GM23338 (cell line): ENCODE results near the gene KRTAP10-12. TPM values are rescaled to one million over a fixed set of nuclear protein-coding genes. Genes with fewer than 3 reads are reported as not detected.

Experiments used
- ATAC-seq: fragments of 200-7000 bp; cut with Tn5 transposase; 3 replicates; pipeline ENCODE4 v1.9.1; 2020
- DNase-seq: peaks from one replicate; pipeline ENCODE4 v3.0.0-alpha.2; 2015; ENCODE audit warnings: low spot score
- H2AFZ ChIP-seq: fragments of 200-600 bp; sonication (generic); 2 replicates; pipeline ENCODE4 v1.8.0; 2016; ENCODE audit warnings: antibody characterized with exemption, mild to moderate bottlenecking, moderate library complexity
- H3F3A ChIP-seq: fragments of 200-600 bp; sonication (generic); replicated peaks from 2 replicates; pipeline ENCODE4 v1.8.0; 2017; ENCODE audit warnings: antibody characterized with exemption, mixed run types, low read depth
- H3K27ac ChIP-seq: fragments of 200-600 bp; sonication (generic); 2 replicates; pipeline ENCODE4 v1.6.1; 2016; ENCODE audit warnings: low read depth
- H3K27me3 ChIP-seq: fragments of 200-600 bp; sonication (generic); 2 replicates; pipeline ENCODE4 v1.8.0; 2016; ENCODE audit warnings: mild to moderate bottlenecking, mixed run types, moderate library complexity; ENCODE audit not compliant: insufficient read depth
- H3K36me3 ChIP-seq: fragments of 200-600 bp; sonication (generic); 2 replicates; pipeline ENCODE4 v1.8.0; 2016; ENCODE audit warnings: mild to moderate bottlenecking; ENCODE audit not compliant: insufficient read depth
- H3K4me1 ChIP-seq: fragments of 200-600 bp; sonication (generic); 2 replicates; pipeline ENCODE4 v1.8.0; 2016; ENCODE audit warnings: mild to moderate bottlenecking, moderate library complexity; ENCODE audit not compliant: insufficient read depth
- H3K4me2 ChIP-seq: fragments of 200-600 bp; sonication (generic); 2 replicates; pipeline ENCODE4 v1.7.1; 2017; ENCODE audit warnings: mixed run types
- H3K4me3 ChIP-seq: fragments of 200-600 bp; sonication (generic); 2 replicates; pipeline ENCODE4 v1.6.1; 2016; ENCODE audit warnings: mixed run types
- H3K79me2 ChIP-seq: fragments of 200-600 bp; sonication (generic); replicated peaks from 2 replicates; pipeline ENCODE4 v1.8.0; 2017; ENCODE audit warnings: mild to moderate bottlenecking; ENCODE audit not compliant: insufficient read depth
- H3K9me2 ChIP-seq: fragments of 200-600 bp; sonication (generic); 2 replicates; pipeline ENCODE4 v1.8.0; 2017; ENCODE audit not compliant: insufficient read depth
- H4K20me1 ChIP-seq: fragments of 200-600 bp; sonication (generic); replicated peaks from 2 replicates; pipeline ENCODE4 v1.8.0; 2017; ENCODE audit warnings: mild to moderate bottlenecking; ENCODE audit not compliant: insufficient read depth
- H3K27ac Mint-ChIP-seq: 2 replicates; pipeline ENCODE4 v1.8.0; 2020; ENCODE audit warnings: inconsistent platforms, mild to moderate bottlenecking, moderate library complexity, mixed read lengths
- H3K27me3 Mint-ChIP-seq: 3 replicates; pipeline ENCODE4 v1.8.0; 2022; ENCODE audit warnings: low read depth, mild to moderate bottlenecking, moderate library complexity, mixed read lengths, inconsistent platforms; ENCODE audit not compliant: insufficient read depth, poor library complexity
- H3K36me3 Mint-ChIP-seq: 3 replicates; pipeline ENCODE4 v1.8.0; 2021; ENCODE audit warnings: low read depth, mild to moderate bottlenecking, inconsistent platforms, moderate library complexity, mixed read lengths
- H3K4me1 Mint-ChIP-seq: 3 replicates; pipeline ENCODE4 v1.8.0; 2020; ENCODE audit warnings: mild to moderate bottlenecking, inconsistent platforms, mixed read lengths
- H3K4me3 Mint-ChIP-seq: 3 replicates; pipeline ENCODE4 v1.8.0; 2021; ENCODE audit warnings: moderate library complexity, mild to moderate bottlenecking, inconsistent platforms, mixed read lengths
- H3K9me3 Mint-ChIP-seq: 3 replicates; pipeline ENCODE4 v1.8.0; 2020; ENCODE audit warnings: moderate library complexity, mild to moderate bottlenecking, inconsistent platforms, mixed read lengths
- CREB1 ChIP-seq: fragments of 250-450 bp; sonication (Bioruptor Pico); IDR thresholded peaks from 2 replicates; pipeline ENCODE4 v1.5.0; 2020; ENCODE audit warnings: low read depth, mild to moderate bottlenecking, moderate library complexity
- CTCF ChIP-seq, 2 experiments: fragments of 200-600 bp in 1 of 2; sonication (generic) in 1 of 2; conservative IDR thresholded peaks; 2 replicates each; pipeline versions ENCODE4 v1.5.1 to v1.6.1; 2016 to 2017; ENCODE audit warnings: antibody characterized with exemption in 2 of 2, low read depth in 2 of 2, mild to moderate bottlenecking in 2 of 2, moderate library complexity in 1 of 2
- ETS1 ChIP-seq: IDR thresholded peaks from 2 replicates; pipeline ENCODE4 v1.6.1; 2016; ENCODE audit warnings: antibody characterized with exemption
- EZH2 ChIP-seq: fragments of 200-600 bp; sonication (generic); IDR thresholded peaks from one replicate; pipeline ENCODE4 v1.8.0; 2017; ENCODE audit warnings: antibody characterized with exemption, mild to moderate bottlenecking, low read depth; ENCODE audit not compliant: unreplicated experiment
- EZH2phosphoT487 ChIP-seq: fragments of 200-600 bp; sonication (generic); IDR thresholded peaks from one replicate; pipeline ENCODE4 v1.8.1; 2018; ENCODE audit warnings: antibody characterized with exemption; ENCODE audit not compliant: unreplicated experiment
- JUNB ChIP-seq: IDR thresholded peaks from one replicate; pipeline ENCODE4 v1.6.1; 2016; ENCODE audit warnings: antibody characterized with exemption; ENCODE audit not compliant: unreplicated experiment
- NANOG ChIP-seq: IDR thresholded peaks from 2 replicates; pipeline ENCODE4 v1.6.1; 2016; ENCODE audit warnings: antibody characterized with exemption, borderline replicate concordance
- POLR2AphosphoS5 ChIP-seq: IDR thresholded peaks from 2 replicates; pipeline ENCODE4 v1.6.1; 2016; ENCODE audit warnings: antibody characterized with exemption, low read depth
- REST ChIP-seq: IDR thresholded peaks from one replicate; pipeline ENCODE4 v1.6.1; 2018; ENCODE audit warnings: antibody characterized with exemption; ENCODE audit not compliant: unreplicated experiment
- STAT1 ChIP-seq: IDR thresholded peaks from one replicate; pipeline ENCODE4 v1.6.1; 2016; ENCODE audit warnings: antibody characterized with exemption; ENCODE audit not compliant: unreplicated experiment
- ZNF114 ChIP-seq: fragments of 250-450 bp; sonication (Bioruptor Pico); IDR thresholded peaks from 2 replicates; pipeline ENCODE4 v1.5.0; 2020; ENCODE audit warnings: mild to moderate bottlenecking, moderate library complexity
- ZNF331 ChIP-seq: fragments of 250-450 bp; sonication (Bioruptor Pico); IDR thresholded peaks from 2 replicates; pipeline ENCODE4 v1.5.0; 2020; ENCODE audit warnings: low read depth, mild to moderate bottlenecking, moderate library complexity
- ZNF462 ChIP-seq: fragments of 250-450 bp; sonication (Bioruptor Pico); IDR thresholded peaks from 2 replicates; pipeline ENCODE4 v1.5.0; 2020; ENCODE audit warnings: mild to moderate bottlenecking, moderate library complexity
- polyA plus RNA-seq: library from polyadenylated mRNA; unstranded; fragments of >200 nt; fragmentation: Nextera tagmentation; extraction: Ambion mirVana; gene quantifications from 2 replicates; pipeline ENCODE4 v1.2.1, GENCODE V29; 2016
- total RNA-seq: library from RNA; depleted of rRNA; stranded (reverse); fragments of >200 nt; shearing (Covaris generic); gene quantifications from 2 replicates; pipeline ENCODE4 v1.2.3, GENCODE V29; 2014

The KRTAP10-12 gene
- total and polyA plus RNA-seq, 2 experiments from 2014 or later, result not detected

- TF ChIP-seq ETS1 (no peak), STAT1 (no peak), ZNF331 (CRISPR knock-in tag) (no peak), REST (no peak), EZH2phosphoT487 (no peak), ZNF462 (CRISPR knock-in tag) (no peak), ZNF114 (CRISPR knock-in tag) (no peak), NANOG (no peak), JUNB (no peak), EZH2 (no peak), POLR2AphosphoS5 (no peak), CREB1 (no peak), CTCF (conservative IDR thresholded peaks at IDR 0.05; ENCODE audit: low read depth in 2 of 2) (no peak)
- H3K27ac Mint-ChIP-seq, result no peak overlapping the region
- Histone ChIP-seq H3F3A (0 out of 2 replicates have a peak, but pooled peaks cover 4% of the 10 kb centered on the region), H3K79me2 (no peaks in the 10 kb centered on the region), H3K4me1 (peaks cover 6% of the 10 kb centered on the region), H3K4me3 (no peak overlapping the region), H2AFZ (peak overlapping the region; percentile 32; the same call in 1 of the 2 replicates), H3K27ac (no peak overlapping the region), H3K4me2 (no peak overlapping the region), H3K36me3 (no peaks in the 10 kb centered on the region), H4K20me1 (no peaks in the 10 kb centered on the region), H3K9me2 (no peaks in the 10 kb centered on the region; the same call in 1 of the 2 replicates), H3K27me3 (no peaks in the 10 kb centered on the region)
- ATAC-seq (no peak), DNase-seq (no peak)
- H3K27me3 Mint-ChIP-seq, result peaks cover 12% of the 10 kb centered on the region
- no peaks in the 10 kb centered on the region; the same call in 1 of the 3 replicates for H3K9me3 Mint-ChIP-seq
- peaks cover 19% of the 10 kb centered on the region for H3K4me1 Mint-ChIP-seq
- no peak overlapping the region for H3K4me3 Mint-ChIP-seq
- no peaks in the 10 kb centered on the region for H3K36me3 Mint-ChIP-seq
These were observed 14.3 kb upstream of the KRTAP10-12 start for GRCh38 chr21:44682580-44683151.
